Natural killer cell treated with Interleukin-12 subunit alpha and Interleukin-12 subunit beta and Interleukin-15 and Interleukin-18, amount 100 ng/mL, for 72 hours (primary cell): ENCODE measurements around the gene SLC1A2. TPM values are rescaled to one million over a fixed set of nuclear protein-coding genes. Genes with fewer than 3 reads are reported as not detected.

Experiments used
- ATAC-seq, 2 donors: fragments of 150-1000 bp; cut with Tn5 transposase in 1 of 2; sonication (Bioruptor Pico), chemical (Tn5 transposase) in 1 of 2; 2 replicates each; pipeline ENCODE4 v1.10.0; 2021
- DNase-seq: peaks from one replicate; pipeline ENCODE4 v3.0.0; 2022; ENCODE audit warnings: low spot score
- H3K27ac Mint-ChIP-seq, 2 donors: 1 replicate in 1 of 2; 2 replicates in 1 of 2; pipeline ENCODE4 v1.8.0; 2022; ENCODE audit warnings: mixed read lengths in 2 of 2, mild to moderate bottlenecking in 1 of 2, moderate library complexity in 1 of 2
- H3K27me3 Mint-ChIP-seq, 2 donors: 1 replicate in 1 of 2; 2 replicates in 1 of 2; pipeline ENCODE4 v1.8.0; 2022; ENCODE audit warnings: mixed read lengths in 2 of 2
- H3K36me3 Mint-ChIP-seq: one replicate; pipeline ENCODE4 v1.8.0; 2022; ENCODE audit warnings: mixed read lengths
- H3K4me1 Mint-ChIP-seq, 2 donors: 1 replicate in 1 of 2; 2 replicates in 1 of 2; pipeline ENCODE4 v1.8.0; 2022; ENCODE audit warnings: low read depth in 2 of 2, mixed read lengths in 2 of 2, mild to moderate bottlenecking in 1 of 2
- H3K4me3 Mint-ChIP-seq: one replicate; pipeline ENCODE4 v1.8.0; 2022; ENCODE audit warnings: mixed read lengths
- H3K9me3 Mint-ChIP-seq: 2 replicates; pipeline ENCODE4 v1.8.0; 2022; ENCODE audit warnings: mixed read lengths
- total RNA-seq, 2 donors: library from RNA; stranded (reverse); gene quantifications; one replicate each; pipeline ENCODE4 v1.2.3, GENCODE V29; 2022

The SLC1A2 gene
- total RNA-seq, 2 donors from 2014 or later, result 0.12 TPM; not detected in 1

DNA sequence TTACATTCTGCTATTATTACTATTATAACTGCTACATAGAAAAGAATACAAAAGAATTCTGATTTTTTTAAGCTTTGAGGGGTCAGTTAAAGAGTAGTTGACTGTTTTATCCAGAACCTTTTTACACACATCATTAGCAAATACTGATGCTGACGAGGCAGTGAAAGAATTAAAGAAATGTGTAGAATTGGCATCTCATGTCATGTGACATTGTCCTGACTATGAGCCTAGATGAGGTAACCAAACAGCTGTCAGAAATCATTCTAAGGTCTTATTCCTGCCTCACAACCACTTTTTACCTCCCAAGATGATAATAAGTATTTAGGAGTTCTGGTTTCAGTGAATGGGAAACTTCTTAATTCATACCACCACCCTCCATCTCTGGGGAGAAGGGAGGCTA lies 121.0 kb downstream of the SLC1A2 start:
- H3K9me3 Mint-ChIP-seq, result no peaks in the 10 kb centered on the region
- H3K36me3 Mint-ChIP-seq, result peaks cover 6% of the 10 kb centered on the region
- peaks cover 4 to 9% of the 10 kb centered on the region in 2 donors for H3K27me3 Mint-ChIP-seq
- DNase-seq (no peak), ATAC-seq (no peak)
- H3K4me1 Mint-ChIP-seq, result peaks cover 0 to 22% of the 10 kb centered on the region in 2 donors
- no peak overlapping the region for H3K4me3 Mint-ChIP-seq
- H3K27ac Mint-ChIP-seq, result no peak overlapping the region

DNA sequence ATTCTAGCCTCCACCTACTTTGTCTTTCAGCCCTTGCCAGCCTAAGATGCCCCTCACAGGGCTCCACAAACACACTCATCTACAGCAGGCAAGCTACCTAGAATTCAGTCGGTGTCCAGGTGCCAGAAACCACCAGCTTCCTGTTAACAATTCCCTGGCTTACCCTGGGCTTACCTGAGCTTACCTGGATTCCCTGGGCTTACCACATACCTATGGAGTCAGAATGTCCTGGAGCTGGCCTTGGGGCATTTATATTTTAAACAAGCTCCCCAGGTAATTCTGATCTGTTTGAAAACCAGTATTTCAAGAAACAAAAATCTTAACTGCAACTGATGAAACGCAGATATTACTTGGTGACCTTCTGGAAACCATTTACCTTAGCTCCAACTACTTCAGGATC lies 123.6 kb downstream of the SLC1A2 start:
- no peaks in the 10 kb centered on the region for H3K9me3 Mint-ChIP-seq
- no peak for DNase-seq
- H3K4me1 Mint-ChIP-seq, result peaks cover 23 to 39% of the 10 kb centered on the region in 2 donors
- no peak overlapping the region for H3K4me3 Mint-ChIP-seq
- no peaks in the 10 kb centered on the region for H3K36me3 Mint-ChIP-seq
- H3K27me3 Mint-ChIP-seq, result peaks cover 4 to 9% of the 10 kb centered on the region in 2 donors
- no peak for ATAC-seq
- H3K27ac Mint-ChIP-seq, result no peak overlapping the region

DNA sequence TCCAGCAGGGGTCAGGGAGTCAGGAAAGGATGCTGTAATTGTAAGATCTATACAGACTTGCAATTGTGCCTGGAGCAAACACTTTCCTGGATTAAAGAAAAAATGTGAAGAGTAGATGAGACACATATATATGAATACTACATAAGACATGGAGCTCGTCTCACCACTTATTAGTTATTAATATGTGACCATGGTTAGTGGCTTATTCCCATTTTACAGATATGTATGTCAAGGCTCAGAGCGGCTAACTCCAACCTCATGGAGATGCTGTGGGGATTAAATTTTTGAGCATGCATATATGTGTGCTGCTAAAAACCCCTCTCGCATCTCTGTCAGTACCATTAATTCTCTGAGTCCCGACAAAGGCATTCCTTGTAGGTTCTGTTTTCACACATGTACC lies 125.7 kb downstream of the SLC1A2 start:
- H3K36me3 Mint-ChIP-seq, result no peaks in the 10 kb centered on the region
- H3K27ac Mint-ChIP-seq, result peak overlapping the region in 1 of 2 donors; percentile 91
- ATAC-seq, result no peak
- peaks cover 37 to 50% of the 10 kb centered on the region in 2 donors for H3K4me1 Mint-ChIP-seq
- H3K9me3 Mint-ChIP-seq, result no peaks in the 10 kb centered on the region
- no peak overlapping the region for H3K4me3 Mint-ChIP-seq
- peaks cover 4 to 9% of the 10 kb centered on the region in 2 donors for H3K27me3 Mint-ChIP-seq
- DNase-seq, result no peak

DNA sequence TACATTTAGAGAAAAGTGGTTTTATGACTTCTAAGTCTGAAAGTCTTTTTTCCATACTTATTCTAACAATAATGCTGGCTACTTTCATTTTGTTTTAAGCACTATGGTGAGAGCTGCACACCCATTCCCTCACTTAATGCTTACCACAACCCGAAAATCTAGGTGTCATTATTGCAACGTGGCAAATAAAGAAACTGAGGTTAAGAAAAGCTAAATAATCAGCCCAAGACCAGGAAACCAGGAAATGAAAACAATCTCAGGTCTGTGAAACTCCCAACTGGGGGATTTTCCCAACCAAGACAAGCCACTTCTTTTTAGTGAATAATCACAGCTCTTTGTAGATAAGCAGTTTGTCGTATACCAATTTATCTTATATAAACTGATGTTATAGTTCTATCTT lies 126.3 kb downstream of the SLC1A2 start:
- Mint-ChIP-seq H3K36me3 (no peaks in the 10 kb centered on the region), H3K4me1 (peaks cover 37 to 54% of the 10 kb centered on the region in 2 donors), H3K27ac (peak overlapping the region; percentile 87 to 91), H3K4me3 (peak overlapping the region; percentile 51), H3K27me3 (peaks cover 4 to 9% of the 10 kb centered on the region in 2 donors), H3K9me3 (no peaks in the 10 kb centered on the region)
- ATAC-seq (peak in 1 of 2 donors; percentile 66), DNase-seq (no peak)

DNA sequence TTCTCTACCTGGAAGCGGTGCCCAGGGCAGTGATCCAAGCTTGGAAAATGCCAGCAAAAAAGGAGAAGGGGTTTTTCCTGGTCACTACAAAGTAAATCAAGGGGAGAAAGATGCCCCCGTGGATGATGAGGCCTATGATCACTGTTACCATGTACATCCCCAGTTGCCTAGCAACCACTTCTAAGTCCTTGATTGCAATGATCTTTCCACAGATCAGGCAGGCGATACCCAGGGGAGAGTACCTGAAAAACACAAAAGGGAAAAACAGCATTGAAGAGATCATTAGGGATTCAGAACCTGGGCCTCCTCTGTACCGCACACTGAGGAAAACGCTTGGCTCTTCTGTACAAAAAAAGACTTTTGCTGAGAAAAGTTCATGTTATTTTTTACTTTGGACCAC lies 127.1 kb downstream of the SLC1A2 start:
- H3K4me1 Mint-ChIP-seq, result peaks cover 37 to 54% of the 10 kb centered on the region in 2 donors
- peak overlapping the region; percentile 51 for H3K4me3 Mint-ChIP-seq
- H3K27me3 Mint-ChIP-seq, result peaks cover 4 to 6% of the 10 kb centered on the region in 2 donors
- no peaks in the 10 kb centered on the region for H3K9me3 Mint-ChIP-seq
- H3K27ac Mint-ChIP-seq, result peak overlapping the region; percentile 87 to 91
- no peak for DNase-seq
- no peaks in the 10 kb centered on the region for H3K36me3 Mint-ChIP-seq
- ATAC-seq, result peak in 1 of 2 donors; percentile 21

DNA sequence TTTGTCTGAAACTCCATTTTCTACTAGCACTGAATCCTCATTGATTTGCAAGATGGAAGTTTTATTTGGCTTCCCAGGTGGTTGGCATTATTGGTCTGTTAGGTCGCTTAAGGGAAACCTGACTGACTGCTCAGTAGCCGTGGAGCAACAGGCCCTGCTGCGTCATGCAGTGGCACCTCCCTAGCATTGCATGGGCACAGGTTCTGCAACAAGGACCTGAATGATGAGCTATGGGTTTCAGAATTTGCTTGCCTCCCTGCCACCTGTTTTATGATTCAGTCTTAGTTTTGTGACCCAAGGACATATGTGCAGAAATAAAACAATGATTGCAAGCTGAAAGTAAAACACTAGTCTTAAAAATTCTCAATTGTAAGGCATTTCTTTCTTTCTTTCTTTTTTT lies 128.5 kb downstream of the SLC1A2 start:
- peak in 1 of 2 donors; percentile 70 for ATAC-seq

DNA sequence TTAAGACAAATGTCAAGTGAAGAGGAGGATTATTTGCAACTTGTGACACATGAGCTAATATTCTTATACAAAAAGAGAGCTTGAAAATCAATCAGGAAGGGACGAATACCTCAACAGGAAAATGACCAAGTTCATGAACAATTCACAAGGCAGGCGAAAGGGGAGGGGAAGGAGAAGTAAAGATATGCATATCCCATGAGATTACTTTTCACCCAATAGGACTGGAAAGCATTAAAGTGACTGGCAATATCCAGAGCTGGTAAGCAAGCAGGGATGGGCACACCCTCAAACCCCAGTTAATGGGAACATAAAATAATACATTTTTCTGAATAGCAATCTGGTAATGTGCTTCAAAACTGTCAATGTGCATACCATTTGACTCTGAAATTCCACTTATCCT lies 129.5 kb downstream of the SLC1A2 start:
- no peak for ATAC-seq
- Mint-ChIP-seq H3K9me3 (peaks cover 6% of the 10 kb centered on the region), H3K4me1 (peaks cover 37 to 62% of the 10 kb centered on the region in 2 donors), H3K27ac (peak overlapping the region; percentile 87 to 91), H3K36me3 (no peaks in the 10 kb centered on the region), H3K4me3 (peak overlapping the region; percentile 18), H3K27me3 (no peaks in the 10 kb centered on the region)
- no peak for DNase-seq

More for the DNA sequence above, 128.5 kb downstream of the SLC1A2 start:
- no peaks in the 10 kb centered on the region for H3K36me3 Mint-ChIP-seq
- peak overlapping the region; percentile 87 to 91 for H3K27ac Mint-ChIP-seq
- no peak for DNase-seq
- H3K9me3 Mint-ChIP-seq, result peaks cover 3% of the 10 kb centered on the region
- no peak overlapping the region for H3K4me3 Mint-ChIP-seq
- H3K4me1 Mint-ChIP-seq, result peaks cover 37 to 53% of the 10 kb centered on the region in 2 donors
- no peaks in the 10 kb centered on the region for H3K27me3 Mint-ChIP-seq

DNA sequence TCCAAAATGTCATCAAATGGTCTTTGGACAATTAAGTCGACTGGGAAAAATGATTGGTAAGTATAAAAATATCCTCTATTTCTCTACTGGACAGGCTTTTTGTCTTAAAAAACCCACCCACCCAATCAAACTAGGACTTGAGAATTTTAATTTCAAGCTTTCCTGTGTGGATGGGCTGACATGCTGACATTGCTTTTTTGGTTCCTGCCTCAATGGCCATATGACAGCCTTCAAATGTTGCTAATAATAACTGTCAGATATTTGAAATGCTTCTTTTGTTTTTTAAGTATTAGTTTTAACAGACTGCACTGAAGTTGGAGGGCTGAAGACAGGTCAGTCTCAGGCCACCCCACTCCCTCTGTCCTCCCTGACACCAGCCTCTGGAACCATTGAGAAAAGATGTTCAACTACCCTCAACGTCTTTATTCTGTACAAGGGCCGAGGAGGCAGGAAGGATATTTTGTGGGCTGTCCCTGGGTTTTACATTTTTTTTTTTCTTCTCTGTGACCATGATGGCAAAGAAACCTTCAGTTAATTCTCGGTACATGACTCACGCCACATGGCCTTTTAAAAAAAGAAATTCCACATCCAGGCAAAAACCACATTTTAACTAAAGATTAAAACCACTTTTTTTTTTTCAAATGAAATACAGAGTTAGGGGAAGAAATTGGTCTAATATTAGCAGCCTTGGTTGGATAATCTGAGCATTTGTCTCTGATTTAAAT lies 130.4 kb downstream of the SLC1A2 start:
- peak; percentile 71 for ATAC-seq
- Mint-ChIP-seq H3K4me3 (peak overlapping the region; percentile 75), H3K4me1 (peaks cover 37 to 62% of the 10 kb centered on the region in 2 donors), H3K9me3 (peaks cover 6% of the 10 kb centered on the region), H3K36me3 (no peaks in the 10 kb centered on the region), H3K27ac (peak overlapping the region; percentile 87 to 91), H3K27me3 (no peaks in the 10 kb centered on the region)
- peak; percentile 69 for DNase-seq

DNA sequence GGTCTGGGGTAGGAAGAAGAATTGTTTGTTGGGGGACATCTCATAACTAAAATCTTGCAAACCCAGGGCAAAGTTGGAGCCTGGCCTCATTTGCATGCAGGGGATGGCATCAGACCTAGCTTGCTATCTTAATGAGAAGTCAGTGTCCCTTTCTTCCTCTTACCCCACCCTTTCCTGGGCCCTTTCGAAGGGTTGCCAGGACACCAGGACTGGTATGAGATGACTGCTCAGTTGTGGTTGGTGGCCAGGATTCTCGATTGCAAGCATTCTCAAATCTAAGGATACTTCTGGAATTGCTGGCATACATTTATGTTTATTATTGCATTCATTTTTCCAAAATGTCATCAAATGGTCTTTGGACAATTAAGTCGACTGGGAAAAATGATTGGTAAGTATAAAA lies 131.0 kb downstream of the SLC1A2 start:
- DNase-seq (no peak), ATAC-seq (peak in 1 of 2 donors; percentile 83)
- Mint-ChIP-seq H3K9me3 (peaks cover 6% of the 10 kb centered on the region), H3K4me1 (peaks cover 37 to 57% of the 10 kb centered on the region in 2 donors), H3K27me3 (no peaks in the 10 kb centered on the region), H3K27ac (peak overlapping the region in 1 of 2 donors; percentile 28), H3K4me3 (no peak overlapping the region), H3K36me3 (no peaks in the 10 kb centered on the region)

DNA sequence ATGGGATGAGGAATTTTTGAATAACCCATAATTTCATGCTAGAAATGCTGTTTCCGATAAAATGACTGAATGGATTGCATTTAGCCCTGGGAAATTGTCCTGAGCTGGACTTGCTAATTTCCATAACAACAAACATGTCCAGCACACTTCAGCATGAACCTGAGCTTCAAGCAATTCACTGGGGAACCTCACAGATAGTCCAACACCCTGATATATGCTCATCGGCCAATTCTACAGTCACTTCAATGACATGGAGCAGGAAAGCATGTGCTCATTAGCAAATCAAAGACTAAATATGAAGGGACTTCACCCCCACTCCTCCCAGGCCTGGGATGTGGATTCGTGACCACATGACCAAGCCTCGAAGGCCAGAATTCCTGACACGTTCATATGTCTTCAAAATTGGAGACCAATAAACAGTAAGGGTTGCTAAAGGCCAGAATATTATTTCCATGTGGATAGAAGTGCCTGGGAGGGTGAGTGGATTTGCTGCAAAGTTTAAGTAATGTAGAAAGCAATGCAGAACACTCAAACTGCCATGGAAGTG lies 131.9 kb downstream of the SLC1A2 start:
- H3K9me3 Mint-ChIP-seq, result peaks cover 6% of the 10 kb centered on the region
- no peak for ATAC-seq
- no peaks in the 10 kb centered on the region for H3K36me3 Mint-ChIP-seq

DNA sequence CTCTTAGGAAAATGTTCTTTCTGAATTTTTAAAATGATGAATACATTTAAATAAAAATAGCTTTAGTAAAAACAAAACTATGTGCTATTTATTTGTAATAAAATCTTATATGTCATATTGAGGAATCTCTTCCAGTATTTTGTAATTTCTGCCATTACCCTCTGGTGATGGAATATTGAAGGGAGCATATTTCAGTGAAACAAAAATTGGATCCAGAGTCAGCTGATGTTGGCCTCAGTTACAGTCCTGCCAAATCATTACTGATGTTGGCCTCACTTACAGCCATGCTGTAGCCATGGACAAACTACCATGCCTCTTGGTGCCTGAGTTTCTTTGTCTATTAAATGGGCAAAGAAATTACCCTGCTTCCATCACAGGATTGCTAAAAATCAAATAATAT lies 133.2 kb downstream of the SLC1A2 start:
- DNase-seq (no peak), ATAC-seq (no peak)
- H3K9me3 Mint-ChIP-seq, result peaks cover 6% of the 10 kb centered on the region
- H3K4me3 Mint-ChIP-seq, result no peak overlapping the region
- peak overlapping the region; percentile 22 to 38 for H3K27ac Mint-ChIP-seq
- H3K36me3 Mint-ChIP-seq, result no peaks in the 10 kb centered on the region
- H3K27me3 Mint-ChIP-seq, result no peaks in the 10 kb centered on the region
- H3K4me1 Mint-ChIP-seq, result peaks cover 29 to 53% of the 10 kb centered on the region in 2 donors

More for the DNA sequence above, 131.9 kb downstream of the SLC1A2 start:
- Mint-ChIP-seq H3K4me1 (peaks cover 37 to 58% of the 10 kb centered on the region in 2 donors), H3K4me3 (no peak overlapping the region), H3K27ac (no peak overlapping the region), H3K27me3 (no peaks in the 10 kb centered on the region)
- no peak for DNase-seq

DNA sequence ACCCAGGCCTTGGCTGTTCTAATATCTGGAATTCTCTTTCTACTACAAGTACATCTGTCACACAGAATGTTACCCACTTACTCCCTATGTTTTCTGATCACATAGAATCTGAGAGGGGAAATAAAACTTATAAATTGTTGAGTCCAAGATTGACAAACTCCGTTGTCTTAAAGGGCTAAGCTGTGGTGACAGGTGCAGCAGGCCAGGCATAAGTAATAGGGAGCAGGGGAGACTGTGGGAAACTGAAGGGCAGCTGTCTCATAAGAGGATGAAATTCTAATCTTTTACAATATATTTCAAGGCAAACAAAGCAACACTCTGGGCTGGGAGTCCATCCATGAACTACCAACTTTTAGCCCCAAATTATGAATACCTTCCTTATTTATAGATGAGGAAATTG lies 133.9 kb downstream of the SLC1A2 start:
- peaks cover 24 to 52% of the 10 kb centered on the region in 2 donors for H3K4me1 Mint-ChIP-seq
- ATAC-seq (no peak), DNase-seq (no peak)
- peak overlapping the region in 1 of 2 donors; percentile 60 for H3K27ac Mint-ChIP-seq
- H3K4me3 Mint-ChIP-seq, result no peak overlapping the region
- no peaks in the 10 kb centered on the region for H3K36me3 Mint-ChIP-seq
- H3K9me3 Mint-ChIP-seq, result peaks cover 6% of the 10 kb centered on the region
- H3K27me3 Mint-ChIP-seq, result no peaks in the 10 kb centered on the region

DNA sequence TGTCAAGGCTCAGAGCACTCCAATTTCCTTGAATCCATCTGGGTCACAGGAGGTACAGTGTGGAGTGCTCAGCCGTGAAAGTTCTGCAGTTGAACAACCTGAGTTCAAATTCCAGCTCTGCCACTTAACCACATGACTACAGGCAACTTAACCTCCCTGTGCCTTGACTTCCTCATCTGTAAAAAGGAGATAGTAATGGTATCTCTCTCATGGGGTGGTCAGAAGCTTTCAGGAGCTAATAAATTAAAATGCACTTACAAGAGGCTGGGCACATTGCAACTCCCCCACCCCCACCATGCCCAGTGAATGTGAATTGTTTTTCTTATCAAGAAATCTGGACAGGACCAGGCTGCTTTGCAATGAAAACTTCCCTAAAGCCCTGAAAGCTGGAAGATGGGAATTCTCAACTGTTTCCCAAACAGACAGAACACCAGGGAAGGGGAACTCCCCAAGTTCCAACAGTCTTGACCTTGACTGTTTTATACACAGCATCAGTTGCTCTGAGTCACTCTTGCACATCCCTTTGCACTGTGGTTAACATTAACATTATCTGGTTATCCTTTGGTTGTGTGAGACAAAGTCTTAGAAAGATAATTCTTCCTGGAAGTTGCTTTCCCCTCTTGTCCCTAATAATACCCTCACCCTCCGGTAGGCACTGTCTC lies 137.0 kb downstream of the SLC1A2 start:
- peak overlapping the region; percentile 12 to 38 for H3K27ac Mint-ChIP-seq
- H3K27me3 Mint-ChIP-seq, result no peaks in the 10 kb centered on the region
- peaks cover 11 to 42% of the 10 kb centered on the region in 2 donors for H3K4me1 Mint-ChIP-seq
- peaks cover 6% of the 10 kb centered on the region for H3K9me3 Mint-ChIP-seq
- peak; percentile 91 to 92 for ATAC-seq
- peak overlapping the region; percentile 51 for H3K4me3 Mint-ChIP-seq
- no peak for DNase-seq
- H3K36me3 Mint-ChIP-seq, result no peaks in the 10 kb centered on the region
